Thoracic aorta (tissue), 2 donors: Measurements from ENCODE around the gene USP3. TPM values are rescaled to one million over a fixed set of nuclear protein-coding genes. Genes with fewer than 3 reads are reported as not detected.
A peak's percentile ranks its signal among the peaks of the same experiment; 100 is the strongest.
"Not testable (repeated sequence)": the region's sequence is repeated elsewhere in the genome, so short reads cannot be mapped to it uniquely, and the experiment has no call there.

ENCODE experiments used
- ATAC-seq: fragments of 150-250 bp; one replicate; pipeline ENCODE4 v1.8.0; 2017; ENCODE audit warnings: low read depth; ENCODE audit not compliant: insufficient number of reproducible peaks, low FRiP score
- DNase-seq: peaks from one replicate; pipeline ENCODE4 v3.0.0-alpha.2; 2020; ENCODE audit warnings: low spot score
- H3K27ac ChIP-seq, 2 donors: fragments of 200-600 bp; sonication (generic); 1 replicate in 1 of 2; 2 replicates in 1 of 2; pipeline ENCODE4 v1.5.1; 2016; ENCODE audit warnings: mild to moderate bottlenecking in 2 of 2, moderate library complexity in 2 of 2
- H3K27me3 ChIP-seq: fragments of 200-600 bp; sonication (generic); replicated peaks from 2 replicates; pipeline ENCODE4 v1.6.0; 2016; ENCODE audit warnings: mild to moderate bottlenecking; ENCODE audit not compliant: insufficient read depth
- H3K36me3 ChIP-seq: fragments of 200-600 bp; sonication (generic); one replicate; pipeline ENCODE4 v1.5.1; 2016
- H3K4me1 ChIP-seq, 2 donors: fragments of 200-600 bp; sonication (generic); 1 replicate in 1 of 2; 2 replicates in 1 of 2; pipeline versions ENCODE4 v1.5.1 to v1.6.0; 2016; ENCODE audit warnings: low read depth in 2 of 2, mild to moderate bottlenecking in 1 of 2; ENCODE audit not compliant: control insufficient read depth in 1 of 2
- H3K4me3 ChIP-seq: fragments of 200-600 bp; sonication (generic); 2 replicates; pipeline ENCODE4 v1.5.1; 2016; ENCODE audit warnings: mild to moderate bottlenecking
- H3K9me3 ChIP-seq: fragments of 200-600 bp; sonication (generic); 2 replicates; pipeline ENCODE4 v1.5.1; 2016
- CTCF ChIP-seq: fragments of 200-600 bp; sonication (generic); IDR thresholded peaks from one replicate; pipeline ENCODE4 v1.5.1; 2019; ENCODE audit warnings: antibody characterized with exemption
- total RNA-seq, 2 donors: library from RNA; depleted of rRNA; stranded (reverse); fragments of >200 nt; gene quantifications; one replicate each; pipeline versions ENCODE4 v1.1.0 to v1.2.3, GENCODE V29; 2016

The USP3 gene
- total RNA-seq, 2 donors from 2014 or later = 37.8 to 54.4 TPM

- Histone ChIP-seq H3K27ac (no peak overlapping the region), H3K27me3 (no peaks in the 10 kb centered on the region), H3K4me3 (no peak overlapping the region), H3K36me3 (no peaks in the 10 kb centered on the region), H3K4me1 (no peaks in the 10 kb centered on the region), H3K9me3 (no peaks in the 10 kb centered on the region)
- no peak for DNase-seq
- TF ChIP-seq CTCF = no peak
- ATAC-seq = no peak
These were observed 19.8 kb upstream of the USP3 start for GRCh38 chr15:63484433-63485186.

- H3K27ac ChIP-seq = no peak overlapping the region
- H3K27me3 ChIP-seq = no peaks in the 10 kb centered on the region
- H3K4me1 ChIP-seq = no peaks in the 10 kb centered on the region
- H3K36me3 ChIP-seq = no peaks in the 10 kb centered on the region
- peak; percentile 63 for ATAC-seq
- TF ChIP-seq CTCF = peak; percentile 90
- H3K4me3 ChIP-seq = peak overlapping the region; percentile 28
- no peaks in the 10 kb centered on the region for H3K9me3 ChIP-seq
- no peak for DNase-seq
These were observed 17.2 kb upstream of the USP3 start for GRCh38 chr15:63487076-63487757.

- H3K27ac ChIP-seq, H3K9me3 ChIP-seq, ATAC-seq, DNase-seq, H3K4me1 ChIP-seq, H3K27me3 ChIP-seq, H3K36me3 ChIP-seq: not testable (repeated sequence)
- H3K4me3 ChIP-seq = peak overlapping the region; percentile 28
These were observed 16.5 kb upstream of the USP3 start for GRCh38 chr15:63487758-63488397.

- DNase-seq (no peak), ATAC-seq (no peak)
- Histone ChIP-seq H3K9me3 (no peaks in the 10 kb centered on the region), H3K4me1 (no peaks in the 10 kb centered on the region), H3K36me3 (no peaks in the 10 kb centered on the region), H3K4me3 (no peak overlapping the region), H3K27me3 (no peaks in the 10 kb centered on the region), H3K27ac (no peak overlapping the region)
- no peak for TF ChIP-seq CTCF
These were observed 15.9 kb upstream of the USP3 start for GRCh38 chr15:63488398-63488960.

- no peak overlapping the region for H3K27ac ChIP-seq
- no peaks in the 10 kb centered on the region for H3K27me3 ChIP-seq
- H3K9me3 ChIP-seq = no peaks in the 10 kb centered on the region
- H3K4me3 ChIP-seq = no peak overlapping the region
- ATAC-seq (no peak), DNase-seq (no peak)
- no peaks in the 10 kb centered on the region for H3K4me1 ChIP-seq
- no peaks in the 10 kb centered on the region for H3K36me3 ChIP-seq
- TF ChIP-seq CTCF = no peak
These were observed 15.0 kb upstream of the USP3 start for GRCh38 chr15:63489352-63489751.
